Brain microvascular endothelial cell (primary cell): ENCODE measurements around the gene S100G.
"Not testable (repeated sequence)": the region's sequence is repeated elsewhere in the genome, so short reads cannot be mapped to it uniquely, and the experiment has no call there.

ENCODE experiments used
- DNase-seq: peaks from one replicate; pipeline ENCODE4 v3.0.0-alpha.2; 2020
- H3K27ac ChIP-seq: fragments of 250-450 bp; sonication (Bioruptor Pico); 2 replicates; pipeline ENCODE4 v1.5.1; 2020; ENCODE audit warnings: mild to moderate bottlenecking, moderate library complexity
- H3K27me3 ChIP-seq: fragments of 250-450 bp; sonication (Bioruptor Pico); replicated peaks from 2 replicates; pipeline ENCODE4 v1.5.1; 2020; ENCODE audit warnings: mild to moderate bottlenecking
- H3K36me3 ChIP-seq: fragments of 250-450 bp; sonication (Bioruptor Pico); replicated peaks from 2 replicates; pipeline ENCODE4 v1.5.1; 2020; ENCODE audit warnings: mild to moderate bottlenecking
- H3K4me3 ChIP-seq: 2 replicates; pipeline ENCODE4 v1.5.1; 2011; ENCODE audit warnings: low read depth, mild to moderate bottlenecking, control low read depth, low read length, moderate library complexity
- CTCF ChIP-seq: IDR thresholded peaks from 2 replicates; pipeline ENCODE4 v1.5.1; 2011; ENCODE audit warnings: low read depth, mild to moderate bottlenecking, moderate library complexity, low read length, control low read depth, inconsistent platforms; ENCODE audit errors: missing control alignments
- in situ Hi-C: cut with HindIII; loops from 2 replicates; pipeline ENCODE4 v1.10.0; 2017; ENCODE audit warnings: low sequenced_read_pairs, low pct_ligation_motif_present

S100G gene

GRCh38 chrX:16610121-16610621, 39.8 kb upstream of the S100G start:
- TF ChIP-seq CTCF: no peak
- Histone ChIP-seq H3K27me3 (no peaks in the 10 kb centered on the region), H3K27ac (peak overlapping the region; percentile 54), H3K4me3 (no peak overlapping the region), H3K36me3 (no peaks in the 10 kb centered on the region)
- DNase-seq: peak; percentile 40
- in situ Hi-C loops: no loop called here

GRCh38 chrX:16610654-16611053, 39.3 kb upstream of the S100G start:
- in situ Hi-C loops, DNase-seq: not testable (repeated sequence)

GRCh38 chrX:16612257-16612897, 37.6 kb upstream of the S100G start:
- H3K27me3 ChIP-seq: no peaks in the 10 kb centered on the region
- DNase-seq: no peak
- TF ChIP-seq CTCF: no peak
- in situ Hi-C loops: no loop called here
- no peaks in the 10 kb centered on the region for H3K36me3 ChIP-seq
- H3K4me3 ChIP-seq: no peak overlapping the region
- no peak overlapping the region for H3K27ac ChIP-seq

More at GRCh38 chrX:16610654-16611053, 39.3 kb upstream of the S100G start:
- H3K36me3 ChIP-seq, H3K4me3 ChIP-seq, H3K27me3 ChIP-seq: not testable (repeated sequence)
- peak overlapping the region; percentile 54 for H3K27ac ChIP-seq

GRCh38 chrX:16617382-16617781, 32.6 kb upstream of the S100G start:
- H3K36me3 ChIP-seq: no peaks in the 10 kb centered on the region
- H3K27me3 ChIP-seq: no peaks in the 10 kb centered on the region
- in situ Hi-C loops: no loop called here
- no peak overlapping the region for H3K27ac ChIP-seq
- DNase-seq: no peak
- no peak for TF ChIP-seq CTCF
- H3K4me3 ChIP-seq: no peak overlapping the region

- Histone ChIP-seq H3K27ac (no peak overlapping the region), H3K4me3 (no peak overlapping the region), H3K27me3 (no peaks in the 10 kb centered on the region), H3K36me3 (no peaks in the 10 kb centered on the region)
- no peak for TF ChIP-seq CTCF
- in situ Hi-C loops: no loop called here
- no peak for DNase-seq
Measured at GRCh38 chrX:16618422-16618821, 31.5 kb upstream of the S100G start.

- in situ Hi-C loops: no loop called here
- Histone ChIP-seq H3K36me3 (no peaks in the 10 kb centered on the region), H3K27ac (no peak overlapping the region), H3K4me3 (no peak overlapping the region), H3K27me3 (no peaks in the 10 kb centered on the region)
- TF ChIP-seq CTCF: no peak
- DNase-seq: no peak
Measured at GRCh38 chrX:16619024-16619423, 30.9 kb upstream of the S100G start.

GRCh38 chrX:16628511-16628910, 21.4 kb upstream of the S100G start:
- in situ Hi-C loops, H3K4me3 ChIP-seq, H3K27me3 ChIP-seq, H3K36me3 ChIP-seq: not testable (repeated sequence)
- peak; percentile 43 for DNase-seq
- peak overlapping the region; percentile 39 for H3K27ac ChIP-seq
